Measurements from ENCODE around the gene DNAJB14. TPM values are rescaled to one million over a fixed set of nuclear protein-coding genes. Genes with fewer than 3 reads are reported as not detected.

DNAJB14 gene
- total and polyA plus RNA-seq, 2 of the 13 experiments (the other 11 are each of a cell fraction or from before 2014, with no cell fraction given): 9.1 to 38.1 TPM

DNA sequence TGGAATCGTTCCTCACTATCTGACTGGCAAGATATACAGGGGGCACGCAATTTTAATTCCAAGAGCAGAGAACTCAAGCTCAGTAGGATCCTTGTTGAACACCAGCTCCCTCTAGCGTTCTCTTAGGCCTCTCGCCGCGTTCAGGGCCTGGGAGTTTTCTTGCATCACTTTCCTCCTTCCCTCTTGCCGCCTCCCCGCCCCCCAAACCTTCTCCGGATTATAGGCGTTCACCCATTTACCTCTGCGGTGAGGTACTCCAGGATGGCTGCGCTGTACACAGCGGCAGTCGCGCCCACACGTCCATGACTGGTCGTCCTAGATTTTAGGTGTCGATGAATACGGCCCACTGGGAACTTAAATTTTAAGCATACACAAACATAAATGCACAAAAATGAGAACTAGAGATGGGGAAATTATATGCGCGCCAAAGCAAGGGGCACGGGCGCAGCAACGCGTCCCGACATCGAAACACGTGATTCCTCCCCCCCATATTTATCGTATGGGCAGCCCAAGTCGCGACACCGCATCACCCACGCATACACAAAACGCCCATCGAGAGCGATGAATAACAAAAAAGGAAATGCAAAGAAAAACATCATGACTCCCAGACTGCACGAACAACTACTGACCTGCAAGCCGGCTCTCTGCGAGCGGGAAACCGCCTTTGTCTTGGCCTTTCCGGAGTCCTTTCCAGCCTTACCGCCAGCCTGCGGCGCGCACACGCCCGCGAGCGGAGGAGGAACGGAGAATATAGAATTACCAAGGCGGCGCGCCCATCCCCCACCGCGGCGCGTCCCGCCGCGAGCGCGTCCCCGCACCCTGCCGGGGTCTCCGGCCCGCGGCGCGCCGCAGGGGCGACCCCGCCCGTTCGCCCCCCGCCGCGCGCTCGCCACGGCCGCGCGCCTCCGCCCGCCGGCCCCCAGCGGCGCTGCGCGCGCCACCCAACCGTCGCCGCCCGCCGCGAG lies 2.9 kb upstream of the DNAJB14 start (continued):
- TF ChIP-seq ZNF883 (CRISPR knock-in tag; IDR thresholded peaks at IDR 0.05; ENCODE audit: not compliant biosample characterization): no peak
- TF ChIP-seq, protein P1, sequence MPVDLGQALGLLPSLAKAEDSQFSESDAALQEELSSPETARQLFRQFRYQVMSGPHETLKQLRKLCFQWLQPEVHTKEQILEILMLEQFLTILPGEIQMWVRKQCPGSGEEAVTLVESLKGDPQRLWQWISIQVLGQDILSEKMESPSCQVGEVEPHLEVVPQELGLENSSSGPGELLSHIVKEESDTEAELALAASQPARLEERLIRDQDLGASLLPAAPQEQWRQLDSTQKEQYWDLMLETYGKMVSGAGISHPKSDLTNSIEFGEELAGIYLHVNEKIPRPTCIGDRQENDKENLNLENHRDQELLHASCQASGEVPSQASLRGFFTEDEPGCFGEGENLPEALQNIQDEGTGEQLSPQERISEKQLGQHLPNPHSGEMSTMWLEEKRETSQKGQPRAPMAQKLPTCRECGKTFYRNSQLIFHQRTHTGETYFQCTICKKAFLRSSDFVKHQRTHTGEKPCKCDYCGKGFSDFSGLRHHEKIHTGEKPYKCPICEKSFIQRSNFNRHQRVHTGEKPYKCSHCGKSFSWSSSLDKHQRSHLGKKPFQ (CRISPR knock-in tag; IDR thresholded peaks at IDR 0.05; ENCODE audit: insufficient replicate concordance): no peak
- no peak for TF ChIP-seq CREB1 (IDR thresholded peaks at IDR 0.05)
- 0 out of 2 replicates have a peak, but pooled peaks have one; percentile 26 for TF ChIP-seq CREB1 (CRISPR knock-in tag; IDR thresholded peaks at IDR 0.05)
- TF ChIP-seq, protein P2, sequence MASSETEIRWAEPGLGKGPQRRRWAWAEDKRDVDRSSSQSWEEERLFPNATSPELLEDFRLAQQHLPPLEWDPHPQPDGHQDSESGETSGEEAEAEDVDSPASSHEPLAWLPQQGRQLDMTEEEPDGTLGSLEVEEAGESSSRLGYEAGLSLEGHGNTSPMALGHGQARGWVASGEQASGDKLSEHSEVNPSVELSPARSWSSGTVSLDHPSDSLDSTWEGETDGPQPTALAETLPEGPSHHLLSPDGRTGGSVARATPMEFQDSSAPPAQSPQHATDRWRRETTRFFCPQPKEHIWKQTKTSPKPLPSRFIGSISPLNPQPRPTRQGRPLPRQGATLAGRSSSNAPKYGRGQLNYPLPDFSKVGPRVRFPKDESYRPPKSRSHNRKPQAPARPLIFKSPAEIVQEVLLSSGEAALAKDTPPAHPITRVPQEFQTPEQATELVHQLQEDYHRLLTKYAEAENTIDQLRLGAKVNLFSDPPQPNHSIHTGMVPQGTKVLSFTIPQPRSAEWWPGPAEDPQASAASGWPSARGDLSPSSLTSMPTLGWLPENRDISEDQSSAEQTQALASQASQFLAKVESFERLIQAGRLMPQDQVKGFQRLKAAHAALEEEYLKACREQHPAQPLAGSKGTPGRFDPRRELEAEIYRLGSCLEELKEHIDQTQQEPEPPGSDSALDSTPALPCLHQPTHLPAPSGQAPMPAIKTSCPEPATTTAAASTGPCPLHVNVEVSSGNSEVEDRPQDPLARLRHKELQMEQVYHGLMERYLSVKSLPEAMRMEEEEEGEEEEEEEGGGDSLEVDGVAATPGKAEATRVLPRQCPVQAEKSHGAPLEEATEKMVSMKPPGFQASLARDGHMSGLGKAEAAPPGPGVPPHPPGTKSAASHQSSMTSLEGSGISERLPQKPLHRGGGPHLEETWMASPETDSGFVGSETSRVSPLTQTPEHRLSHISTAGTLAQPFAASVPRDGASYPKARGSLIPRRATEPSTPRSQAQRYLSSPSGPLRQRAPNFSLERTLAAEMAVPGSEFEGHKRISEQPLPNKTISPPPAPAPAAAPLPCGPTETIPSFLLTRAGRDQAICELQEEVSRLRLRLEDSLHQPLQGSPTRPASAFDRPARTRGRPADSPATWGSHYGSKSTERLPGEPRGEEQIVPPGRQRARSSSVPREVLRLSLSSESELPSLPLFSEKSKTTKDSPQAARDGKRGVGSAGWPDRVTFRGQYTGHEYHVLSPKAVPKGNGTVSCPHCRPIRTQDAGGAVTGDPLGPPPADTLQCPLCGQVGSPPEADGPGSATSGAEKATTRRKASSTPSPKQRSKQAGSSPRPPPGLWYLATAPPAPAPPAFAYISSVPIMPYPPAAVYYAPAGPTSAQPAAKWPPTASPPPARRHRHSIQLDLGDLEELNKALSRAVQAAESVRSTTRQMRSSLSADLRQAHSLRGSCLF (CRISPR knock-in tag; IDR thresholded peaks at IDR 0.05; ENCODE audit: borderline replicate concordance): no peak
- TF ChIP-seq, protein P3, sequence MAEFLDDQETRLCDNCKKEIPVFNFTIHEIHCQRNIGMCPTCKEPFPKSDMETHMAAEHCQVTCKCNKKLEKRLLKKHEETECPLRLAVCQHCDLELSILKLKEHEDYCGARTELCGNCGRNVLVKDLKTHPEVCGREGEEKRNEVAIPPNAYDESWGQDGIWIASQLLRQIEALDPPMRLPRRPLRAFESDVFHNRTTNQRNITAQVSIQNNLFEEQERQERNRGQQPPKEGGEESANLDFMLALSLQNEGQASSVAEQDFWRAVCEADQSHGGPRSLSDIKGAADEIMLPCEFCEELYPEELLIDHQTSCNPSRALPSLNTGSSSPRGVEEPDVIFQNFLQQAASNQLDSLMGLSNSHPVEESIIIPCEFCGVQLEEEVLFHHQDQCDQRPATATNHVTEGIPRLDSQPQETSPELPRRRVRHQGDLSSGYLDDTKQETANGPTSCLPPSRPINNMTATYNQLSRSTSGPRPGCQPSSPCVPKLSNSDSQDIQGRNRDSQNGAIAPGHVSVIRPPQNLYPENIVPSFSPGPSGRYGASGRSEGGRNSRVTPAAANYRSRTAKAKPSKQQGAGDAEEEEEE (CRISPR knock-in tag; IDR thresholded peaks at IDR 0.05; ENCODE audit: borderline replicate concordance): no peak
- no peak for TF ChIP-seq ZNF230 (CRISPR knock-in tag; IDR thresholded peaks at IDR 0.05)
- no peak for TF ChIP-seq ZNF224 (CRISPR knock-in tag; IDR thresholded peaks at IDR 0.05)
- TF ChIP-seq, protein P4, sequence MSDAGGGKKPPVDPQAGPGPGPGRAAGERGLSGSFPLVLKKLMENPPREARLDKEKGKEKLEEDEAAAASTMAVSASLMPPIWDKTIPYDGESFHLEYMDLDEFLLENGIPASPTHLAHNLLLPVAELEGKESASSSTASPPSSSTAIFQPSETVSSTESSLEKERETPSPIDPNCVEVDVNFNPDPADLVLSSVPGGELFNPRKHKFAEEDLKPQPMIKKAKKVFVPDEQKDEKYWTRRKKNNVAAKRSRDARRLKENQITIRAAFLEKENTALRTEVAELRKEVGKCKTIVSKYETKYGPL (CRISPR knock-in tag; IDR thresholded peaks at IDR 0.05): no peak
- TF ChIP-seq, protein P5, sequence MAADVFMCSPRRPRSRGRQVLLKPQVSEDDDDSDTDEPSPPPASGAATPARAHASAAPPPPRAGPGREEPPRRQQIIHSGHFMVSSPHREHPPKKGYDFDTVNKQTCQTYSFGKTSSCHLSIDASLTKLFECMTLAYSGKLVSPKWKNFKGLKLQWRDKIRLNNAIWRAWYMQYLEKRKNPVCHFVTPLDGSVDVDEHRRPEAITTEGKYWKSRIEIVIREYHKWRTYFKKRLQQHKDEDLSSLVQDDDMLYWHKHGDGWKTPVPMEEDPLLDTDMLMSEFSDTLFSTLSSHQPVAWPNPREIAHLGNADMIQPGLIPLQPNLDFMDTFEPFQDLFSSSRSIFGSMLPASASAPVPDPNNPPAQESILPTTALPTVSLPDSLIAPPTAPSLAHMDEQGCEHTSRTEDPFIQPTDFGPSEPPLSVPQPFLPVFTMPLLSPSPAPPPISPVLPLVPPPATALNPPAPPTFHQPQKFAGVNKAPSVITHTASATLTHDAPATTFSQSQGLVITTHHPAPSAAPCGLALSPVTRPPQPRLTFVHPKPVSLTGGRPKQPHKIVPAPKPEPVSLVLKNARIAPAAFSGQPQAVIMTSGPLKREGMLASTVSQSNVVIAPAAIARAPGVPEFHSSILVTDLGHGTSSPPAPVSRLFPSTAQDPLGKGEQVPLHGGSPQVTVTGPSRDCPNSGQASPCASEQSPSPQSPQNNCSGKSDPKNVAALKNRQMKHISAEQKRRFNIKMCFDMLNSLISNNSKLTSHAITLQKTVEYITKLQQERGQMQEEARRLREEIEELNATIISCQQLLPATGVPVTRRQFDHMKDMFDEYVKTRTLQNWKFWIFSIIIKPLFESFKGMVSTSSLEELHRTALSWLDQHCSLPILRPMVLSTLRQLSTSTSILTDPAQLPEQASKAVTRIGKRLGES (CRISPR knock-in tag; IDR thresholded peaks at IDR 0.05; ENCODE audit: borderline replicate concordance): no peak
- no peak for TF ChIP-seq SP1 (IDR thresholded peaks at IDR 0.05)
- TF ChIP-seq SP1 (CRISPR knock-in tag; IDR thresholded peaks at IDR 0.05): no peak
- TF ChIP-seq, protein P6, sequence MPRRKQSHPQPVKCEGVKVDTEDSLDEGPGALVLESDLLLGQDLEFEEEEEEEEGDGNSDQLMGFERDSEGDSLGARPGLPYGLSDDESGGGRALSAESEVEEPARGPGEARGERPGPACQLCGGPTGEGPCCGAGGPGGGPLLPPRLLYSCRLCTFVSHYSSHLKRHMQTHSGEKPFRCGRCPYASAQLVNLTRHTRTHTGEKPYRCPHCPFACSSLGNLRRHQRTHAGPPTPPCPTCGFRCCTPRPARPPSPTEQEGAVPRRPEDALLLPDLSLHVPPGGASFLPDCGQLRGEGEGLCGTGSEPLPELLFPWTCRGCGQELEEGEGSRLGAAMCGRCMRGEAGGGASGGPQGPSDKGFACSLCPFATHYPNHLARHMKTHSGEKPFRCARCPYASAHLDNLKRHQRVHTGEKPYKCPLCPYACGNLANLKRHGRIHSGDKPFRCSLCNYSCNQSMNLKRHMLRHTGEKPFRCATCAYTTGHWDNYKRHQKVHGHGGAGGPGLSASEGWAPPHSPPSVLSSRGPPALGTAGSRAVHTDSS (CRISPR knock-in tag; conservative IDR thresholded peaks at IDR 0.05): no peak
- no peak for TF ChIP-seq ZNF180 (CRISPR knock-in tag; IDR thresholded peaks at IDR 0.05; ENCODE audit: borderline replicate concordance, low read depth)

Measured in HepG2 (cell line).